ENCODE data around the gene PIGV.
A peak's percentile ranks its signal among the peaks of the same experiment; 100 is the strongest.
"Not testable (repeated sequence)": the region's sequence is repeated elsewhere in the genome, so short reads cannot be mapped to it uniquely, and the experiment has no call there.

Gene PIGV

DNA sequence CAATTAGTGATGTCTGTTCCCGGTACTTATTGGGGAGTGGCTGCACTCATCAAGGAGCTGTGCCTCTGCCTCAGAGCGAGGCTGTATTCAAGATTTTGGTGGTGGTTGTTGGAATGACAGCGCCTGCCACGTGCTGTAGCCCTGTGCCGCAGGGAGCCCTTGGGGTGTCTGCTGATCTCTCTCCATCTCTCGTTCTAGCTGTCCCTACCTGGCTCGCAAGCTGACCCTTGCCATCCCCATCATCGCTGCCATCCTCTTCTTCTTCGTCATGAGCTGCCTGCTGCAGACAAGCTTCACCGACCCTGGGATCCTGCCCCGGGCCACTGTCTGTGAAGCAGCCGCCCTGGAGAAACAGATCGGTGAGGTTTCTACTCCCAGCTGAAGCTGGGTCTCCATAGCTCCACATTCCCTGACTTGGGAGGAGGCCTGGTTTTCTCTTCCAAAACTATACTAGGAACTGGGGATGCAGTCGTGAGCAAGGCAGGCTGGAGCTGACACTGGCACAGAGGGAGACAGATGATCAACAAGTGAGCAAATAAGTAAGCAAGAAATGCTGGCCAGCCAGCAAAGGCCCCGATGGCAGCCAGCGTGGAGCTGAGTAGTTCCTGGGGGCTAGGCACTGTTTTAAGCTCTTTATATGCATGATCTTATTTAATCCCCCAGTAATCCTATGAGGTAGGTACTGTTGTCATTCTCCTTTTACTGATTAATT lies 44.7 kb downstream of the PIGV start:
- H3K9ac ChIP-seq (ENCODE audit: insufficient read length, low read depth): no peak overlapping the region
- H3K36me3 ChIP-seq (ENCODE audit: insufficient read depth, insufficient read length, low read length): peaks cover 69% of the 10 kb centered on the region
- H3K4me3 ChIP-seq (ENCODE audit: insufficient read length, low read depth): no peak overlapping the region

DNA sequence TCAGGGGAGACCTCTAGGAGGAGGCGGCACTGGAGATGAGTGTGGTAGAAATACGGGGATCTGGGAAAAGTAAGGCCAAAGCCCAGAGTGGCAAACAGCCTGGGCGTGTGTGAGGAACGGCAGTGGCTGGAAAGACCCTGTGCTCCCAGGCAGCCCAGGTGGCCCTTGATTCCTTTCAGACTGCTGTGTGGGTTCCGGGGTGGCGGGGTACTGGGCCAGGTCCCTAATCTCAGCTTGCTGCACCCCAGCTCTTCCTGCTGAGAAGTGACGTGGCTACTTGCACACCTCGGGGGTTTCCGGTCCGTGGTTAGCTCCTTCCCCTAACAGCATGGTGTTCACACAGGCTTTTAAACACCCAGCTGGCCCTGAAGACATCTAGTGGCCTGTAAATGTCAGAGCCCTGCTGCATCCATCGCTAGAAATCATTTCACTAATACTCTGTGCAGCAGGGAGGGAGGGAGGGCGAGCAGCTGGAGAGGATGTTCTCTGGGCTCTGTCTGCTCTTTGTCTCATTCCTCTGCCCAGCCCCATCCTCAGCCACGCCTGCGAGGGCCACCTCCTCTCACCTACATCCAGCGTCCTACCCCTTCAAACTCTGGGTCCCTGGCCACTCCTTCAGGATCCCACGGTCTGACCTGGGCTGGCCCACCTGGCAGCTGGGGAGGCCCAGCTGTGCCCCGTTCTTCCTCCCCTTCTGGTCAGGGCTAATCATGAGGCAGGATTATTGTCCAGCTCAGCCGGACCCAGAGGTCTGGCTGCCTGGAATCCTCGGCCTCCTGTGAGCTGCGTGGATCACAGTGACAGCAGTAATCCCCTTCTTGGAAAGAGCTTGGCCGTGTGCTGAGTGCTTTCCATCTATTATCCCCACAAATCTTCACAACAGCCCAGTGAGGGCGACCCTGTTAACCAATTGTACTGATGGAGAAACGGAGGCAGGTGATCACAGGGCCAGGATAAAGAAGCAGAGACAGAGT lies 46.0 kb downstream of the PIGV start:
- Histone ChIP-seq H3K9me3 (ENCODE audit: insufficient read depth, low read length) (no peaks in the 10 kb centered on the region), H3K4me1 (ENCODE audit: insufficient read depth, insufficient read length) (peaks cover 18% of the 10 kb centered on the region), H3K9ac (ENCODE audit: insufficient read length, low read depth) (no peak overlapping the region), H3K27me3 (ENCODE audit: insufficient read depth, insufficient read length) (no peaks in the 10 kb centered on the region), H3K4me3 (ENCODE audit: insufficient read length, low read depth) (no peak overlapping the region), H3K36me3 (ENCODE audit: insufficient read depth, insufficient read length, low read length) (peaks cover 71% of the 10 kb centered on the region)
- DNase-seq (ENCODE audit: low read depth, low spot score): no peak
- no peak for TF ChIP-seq YY1 (IDR thresholded peaks at IDR 0.05; ENCODE audit: insufficient read depth, insufficient read length)
- no peak for TF ChIP-seq ZNF274 (IDR thresholded peaks at IDR 0.05; ENCODE audit: low read depth, low read length)
- TF ChIP-seq SUZ12 (IDR thresholded peaks at IDR 0.05; ENCODE audit: extremely low read depth, insufficient read depth, insufficient read length): no peak

More for the DNA sequence above, 44.7 kb downstream of the PIGV start:
- no peaks in the 10 kb centered on the region for H3K9me3 ChIP-seq (ENCODE audit: insufficient read depth, low read length)
- H3K4me1 ChIP-seq (ENCODE audit: insufficient read depth, insufficient read length): peaks cover 22% of the 10 kb centered on the region
- no peaks in the 10 kb centered on the region for H3K27me3 ChIP-seq (ENCODE audit: insufficient read depth, insufficient read length)
- no peak for TF ChIP-seq YY1 (IDR thresholded peaks at IDR 0.05; ENCODE audit: insufficient read depth, insufficient read length)
- no peak for TF ChIP-seq SUZ12 (IDR thresholded peaks at IDR 0.05; ENCODE audit: extremely low read depth, insufficient read depth, insufficient read length)
- TF ChIP-seq ZNF274 (IDR thresholded peaks at IDR 0.05; ENCODE audit: low read depth, low read length): no peak
- DNase-seq (ENCODE audit: low read depth, low spot score): no peak

GRCh38 chr1:26837665-26838064 lies 49.9 kb downstream of the PIGV start:
- H3K4me3 ChIP-seq (ENCODE audit: insufficient read length, low read depth); H3K9me3 ChIP-seq (ENCODE audit: insufficient read depth, low read length); H3K27me3 ChIP-seq (ENCODE audit: insufficient read depth, insufficient read length); H3K9ac ChIP-seq (ENCODE audit: insufficient read length, low read depth); DNase-seq (ENCODE audit: low read depth, low spot score); H3K4me1 ChIP-seq (ENCODE audit: insufficient read depth, insufficient read length): not testable (repeated sequence)
- peaks cover 72% of the 10 kb centered on the region for H3K36me3 ChIP-seq (ENCODE audit: insufficient read depth, insufficient read length, low read length)

DNA sequence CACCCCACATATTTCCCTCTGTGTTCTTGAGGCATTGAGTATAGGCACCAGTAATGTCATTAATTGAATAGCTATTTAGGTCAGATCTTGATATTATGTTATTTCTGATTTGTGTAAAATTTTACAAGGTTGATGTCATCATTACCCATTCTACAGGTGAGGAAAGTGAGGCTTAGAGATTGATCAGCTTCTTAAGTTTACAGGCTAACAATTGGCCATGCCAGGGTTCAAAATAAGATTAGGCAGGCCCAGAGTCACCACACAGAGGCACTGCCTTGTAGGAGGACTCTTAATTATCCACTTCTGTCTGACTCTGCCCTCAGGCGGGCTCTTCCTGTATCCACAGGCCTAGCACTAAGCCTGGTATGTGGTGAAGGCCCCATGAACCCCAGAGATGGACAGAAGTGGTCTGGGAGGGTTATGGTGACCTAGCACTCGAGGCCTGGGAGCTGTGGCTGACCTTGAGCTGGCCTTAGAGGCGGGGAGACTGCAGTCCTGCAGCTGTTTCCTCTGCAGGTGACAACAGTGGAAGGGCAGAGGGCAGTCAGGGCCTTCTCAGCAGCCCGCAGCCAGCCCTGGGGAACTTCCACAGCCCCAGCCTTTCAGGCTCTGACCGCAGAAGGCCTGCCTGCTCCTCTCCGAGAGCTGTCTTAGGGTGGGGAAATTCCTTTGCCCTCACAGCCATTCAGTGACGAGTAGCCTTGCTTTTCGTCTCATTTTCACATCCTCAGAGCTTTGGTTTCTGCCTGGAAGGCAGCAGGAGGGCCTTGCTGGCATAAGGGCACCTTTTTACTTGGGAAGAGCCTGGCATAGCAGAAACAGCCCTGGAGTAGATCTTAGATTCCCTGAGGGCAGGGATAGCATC lies 51.0 kb downstream of the PIGV start:
- no peak for TF ChIP-seq YY1 (IDR thresholded peaks at IDR 0.05; ENCODE audit: insufficient read depth, insufficient read length)
- no peak for TF ChIP-seq ZNF274 (IDR thresholded peaks at IDR 0.05; ENCODE audit: low read depth, low read length)
- no peak for TF ChIP-seq SUZ12 (IDR thresholded peaks at IDR 0.05; ENCODE audit: extremely low read depth, insufficient read depth, insufficient read length)
- Histone ChIP-seq H3K27me3 (ENCODE audit: insufficient read depth, insufficient read length) (no peaks in the 10 kb centered on the region), H3K4me3 (ENCODE audit: insufficient read length, low read depth) (no peak overlapping the region), H3K9me3 (ENCODE audit: insufficient read depth, low read length) (no peaks in the 10 kb centered on the region), H3K4me1 (ENCODE audit: insufficient read depth, insufficient read length) (peaks cover 8% of the 10 kb centered on the region), H3K36me3 (ENCODE audit: insufficient read depth, insufficient read length, low read length) (peaks cover 71% of the 10 kb centered on the region), H3K9ac (ENCODE audit: insufficient read length, low read depth) (peak overlapping the region; percentile 22)
- DNase-seq (ENCODE audit: low read depth, low spot score): no peak

- peaks cover 67% of the 10 kb centered on the region for H3K36me3 ChIP-seq (ENCODE audit: insufficient read depth, insufficient read length, low read length)
- H3K9ac ChIP-seq (ENCODE audit: insufficient read length, low read depth): peak overlapping the region; percentile 22
- no peak for DNase-seq (ENCODE audit: low read depth, low spot score)
- no peak overlapping the region for H3K4me3 ChIP-seq (ENCODE audit: insufficient read length, low read depth)
- H3K27me3 ChIP-seq (ENCODE audit: insufficient read depth, insufficient read length): no peaks in the 10 kb centered on the region
- TF ChIP-seq ZNF274 (IDR thresholded peaks at IDR 0.05; ENCODE audit: low read depth, low read length) (no peak), SUZ12 (IDR thresholded peaks at IDR 0.05; ENCODE audit: extremely low read depth, insufficient read depth, insufficient read length) (no peak), YY1 (IDR thresholded peaks at IDR 0.05; ENCODE audit: insufficient read depth, insufficient read length) (no peak)
- H3K4me1 ChIP-seq (ENCODE audit: insufficient read depth, insufficient read length): peaks cover 8% of the 10 kb centered on the region
- H3K9me3 ChIP-seq (ENCODE audit: insufficient read depth, low read length): no peaks in the 10 kb centered on the region
These were observed 51.6 kb downstream of the PIGV start for GRCh38 chr1:26839339-26839722.

DNA sequence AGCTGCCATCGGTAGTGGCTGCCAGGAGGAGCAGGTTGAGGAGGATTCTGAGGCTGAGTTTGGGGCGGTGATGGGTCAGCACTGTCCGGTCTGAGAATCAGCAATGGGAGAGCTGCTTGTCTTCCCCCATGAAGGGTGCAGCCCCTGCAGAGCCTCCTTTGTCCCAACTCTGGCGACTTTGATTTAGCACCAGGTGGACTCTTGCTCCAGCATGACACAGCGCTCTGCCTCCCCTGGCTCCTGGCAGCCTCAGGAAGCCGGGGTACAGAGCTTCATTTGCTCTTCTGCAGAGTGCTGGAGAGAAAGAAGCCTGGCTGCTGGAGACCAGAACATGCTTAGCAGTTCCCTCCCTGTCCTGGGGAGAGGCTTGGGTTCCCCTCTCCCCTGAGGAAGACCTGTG lies 52.0 kb downstream of the PIGV start:
- no peak overlapping the region for H3K4me3 ChIP-seq (ENCODE audit: insufficient read length, low read depth)
- H3K4me1 ChIP-seq (ENCODE audit: insufficient read depth, insufficient read length): peaks cover 8% of the 10 kb centered on the region
- H3K36me3 ChIP-seq (ENCODE audit: insufficient read depth, insufficient read length, low read length): peaks cover 62% of the 10 kb centered on the region
- H3K9me3 ChIP-seq (ENCODE audit: insufficient read depth, low read length): no peaks in the 10 kb centered on the region
- peak overlapping the region; percentile 12 for H3K9ac ChIP-seq (ENCODE audit: insufficient read length, low read depth)
- no peaks in the 10 kb centered on the region for H3K27me3 ChIP-seq (ENCODE audit: insufficient read depth, insufficient read length)
- DNase-seq (ENCODE audit: low read depth, low spot score): no peak
- TF ChIP-seq SUZ12 (IDR thresholded peaks at IDR 0.05; ENCODE audit: extremely low read depth, insufficient read depth, insufficient read length) (no peak), YY1 (IDR thresholded peaks at IDR 0.05; ENCODE audit: insufficient read depth, insufficient read length) (no peak), ZNF274 (IDR thresholded peaks at IDR 0.05; ENCODE audit: low read depth, low read length) (no peak)

All from NT2/D1 (cell line).